ENCODE results near the gene ZMYM3. TPM values are rescaled to one million over a fixed set of nuclear protein-coding genes. Genes with fewer than 3 reads are reported as not detected.

The ZMYM3 gene
- total and polyA plus RNA-seq, 2 of the 4 experiments (the other 2 are of a cell fraction), result 10.0 to 28.1 TPM

DNA sequence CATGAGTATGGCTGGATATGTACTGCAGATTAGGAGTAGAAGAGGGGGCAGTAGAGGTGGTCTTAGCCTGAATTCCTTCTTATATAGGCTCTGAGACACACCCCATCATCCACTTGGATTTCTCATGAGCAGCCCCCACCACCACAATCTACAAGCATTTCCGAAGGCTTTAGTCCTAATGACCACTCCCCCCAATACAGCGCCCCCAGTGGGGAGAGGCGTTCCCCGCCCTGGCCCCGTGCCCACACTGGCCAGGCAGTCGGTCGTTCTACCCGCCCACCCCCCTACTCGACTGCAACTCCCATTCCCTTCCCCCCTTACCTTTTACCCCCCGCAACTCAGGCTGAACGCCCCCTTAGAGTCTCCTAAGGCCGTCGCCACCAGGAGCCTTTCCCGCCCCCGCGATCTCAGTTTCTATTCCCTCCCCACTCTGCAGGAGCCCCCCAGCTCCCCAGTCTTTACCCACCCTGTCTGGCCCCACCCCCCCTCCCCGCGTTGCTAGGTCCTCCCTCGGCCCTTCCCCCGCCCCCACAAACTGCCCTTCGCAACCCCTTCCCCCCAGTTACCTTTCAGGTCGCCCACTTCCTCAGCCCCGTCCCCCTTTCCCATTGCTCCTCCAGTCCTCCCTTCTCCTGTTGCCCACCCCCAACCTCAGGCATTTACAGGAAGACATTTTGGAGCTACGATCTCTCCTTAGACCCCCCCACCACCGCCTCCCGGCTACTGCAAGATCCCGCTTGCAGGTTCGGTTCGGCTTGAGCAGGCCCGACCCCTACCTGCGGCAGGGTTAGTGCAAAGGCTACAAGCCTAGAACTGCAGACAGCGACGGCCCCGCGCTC, 468 bp downstream of the ZMYM3 start:
- H2BK5ac ChIP-seq (ENCODE audit: low read depth, low read length, poor library complexity, severe bottlenecking), result peak overlapping the region; percentile 93
- peak overlapping the region; percentile 95 for H3K14ac ChIP-seq (replicated peaks; ENCODE audit: low read depth, low read length)
- peak overlapping the region; percentile 80 for H3K56ac ChIP-seq (ENCODE audit: extremely low read depth, insufficient read depth, low read length)
- peak overlapping the region; percentile 100 for H3K4me3 ChIP-seq (ENCODE audit: insufficient read depth, low read depth, low read length)
- H2AK5ac ChIP-seq (ENCODE audit: low read depth, low read length), result peak overlapping the region; percentile 62
- peak overlapping the region; percentile 98 for H3K27ac ChIP-seq (ENCODE audit: insufficient read depth, low read length)
- 0 out of 2 replicates have a peak, but pooled peaks cover 2% of the 10 kb centered on the region for H3K9me1 ChIP-seq (ENCODE audit: insufficient read depth, low read length)
- CTCF ChIA-PET, result no interaction called here
- H2BK120ac ChIP-seq (ENCODE audit: low read depth, low read length), result peak overlapping the region; percentile 58
- H3K4me2 ChIP-seq (ENCODE audit: low read depth, low read length), result peak overlapping the region; percentile 61
- peak overlapping the region; percentile 97 for H4K5ac ChIP-seq (ENCODE audit: low read depth, low read length)
- dilution Hi-C loops (cut with HindIII; ENCODE audit: low sequenced_read_pairs, unreplicated experiment), result no loop called here
- no peak overlapping the region for H2BK15ac ChIP-seq (ENCODE audit: low read depth, low read length)
- POLR2A ChIA-PET (ENCODE audit: unreplicated experiment), result interaction anchor here (1.0 kb wide), 1 partner anchor 113 kb away, joined by 4 read pairs; the partner anchor contains the start of gene TAF1
- WGBS, 2 experiments (ENCODE audit: extremely low coverage in 2 of 2, insufficient read length in 1 of 2), result 20% methylated on average over 2 of the region's 35 CpGs; no CpG with 5 or more reads in 1 of the 2 experiments
- DNase-seq (peak; percentile 13), ATAC-seq (ENCODE audit: low read depth) (peak; percentile 3; the same call in 1 of the 2 replicates)
- H3K4me1 ChIP-seq (ENCODE audit: control insufficient read depth, insufficient read depth, low read length), result peaks cover 8% of the 10 kb centered on the region
- peaks cover 3 to 27% of the 10 kb centered on the region in 2 experiments for H3K79me1 ChIP-seq (ENCODE audit: low read depth in 1 of 2, low read length in 2 of 2)
- H3K23ac ChIP-seq (ENCODE audit: low read depth, low read length), result peak overlapping the region; percentile 96
- H3K9ac ChIP-seq (ENCODE audit: low read depth, low read length), result peak overlapping the region; percentile 98
- no peaks in the 10 kb centered on the region for H3K9me3 ChIP-seq (ENCODE audit: control insufficient read depth, insufficient read depth, low read length)
- H2AK9ac ChIP-seq (replicated peaks; ENCODE audit: low read depth, low read length, poor library complexity), result peak overlapping the region; percentile 98
- H4K8ac ChIP-seq (ENCODE audit: low read depth in 2 of 2, low read length in 2 of 2), result peak overlapping the region; percentile 86 to 93
- H3K4ac ChIP-seq (ENCODE audit: low read depth, low read length), result peak overlapping the region; percentile 89
- H2BK20ac ChIP-seq (ENCODE audit: low read depth, low read length), result no peak overlapping the region
- H3K18ac ChIP-seq (ENCODE audit: low read depth, low read length), result peak overlapping the region; percentile 94
- in situ Hi-C loops (cut with MboI; ENCODE audit: low sequenced_read_pairs), result no loop called here
- TF ChIP-seq MAFK (IDR thresholded peaks at IDR 0.05; ENCODE audit: low read depth, low read length), result no peak
- TF ChIP-seq, protein P1, sequence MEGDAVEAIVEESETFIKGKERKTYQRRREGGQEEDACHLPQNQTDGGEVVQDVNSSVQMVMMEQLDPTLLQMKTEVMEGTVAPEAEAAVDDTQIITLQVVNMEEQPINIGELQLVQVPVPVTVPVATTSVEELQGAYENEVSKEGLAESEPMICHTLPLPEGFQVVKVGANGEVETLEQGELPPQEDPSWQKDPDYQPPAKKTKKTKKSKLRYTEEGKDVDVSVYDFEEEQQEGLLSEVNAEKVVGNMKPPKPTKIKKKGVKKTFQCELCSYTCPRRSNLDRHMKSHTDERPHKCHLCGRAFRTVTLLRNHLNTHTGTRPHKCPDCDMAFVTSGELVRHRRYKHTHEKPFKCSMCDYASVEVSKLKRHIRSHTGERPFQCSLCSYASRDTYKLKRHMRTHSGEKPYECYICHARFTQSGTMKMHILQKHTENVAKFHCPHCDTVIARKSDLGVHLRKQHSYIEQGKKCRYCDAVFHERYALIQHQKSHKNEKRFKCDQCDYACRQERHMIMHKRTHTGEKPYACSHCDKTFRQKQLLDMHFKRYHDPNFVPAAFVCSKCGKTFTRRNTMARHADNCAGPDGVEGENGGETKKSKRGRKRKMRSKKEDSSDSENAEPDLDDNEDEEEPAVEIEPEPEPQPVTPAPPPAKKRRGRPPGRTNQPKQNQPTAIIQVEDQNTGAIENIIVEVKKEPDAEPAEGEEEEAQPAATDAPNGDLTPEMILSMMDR (conservative IDR thresholded peaks at IDR 0.05; ENCODE audit: low read depth, low read length), result peak; percentile 47
- TF ChIP-seq, protein P2, sequence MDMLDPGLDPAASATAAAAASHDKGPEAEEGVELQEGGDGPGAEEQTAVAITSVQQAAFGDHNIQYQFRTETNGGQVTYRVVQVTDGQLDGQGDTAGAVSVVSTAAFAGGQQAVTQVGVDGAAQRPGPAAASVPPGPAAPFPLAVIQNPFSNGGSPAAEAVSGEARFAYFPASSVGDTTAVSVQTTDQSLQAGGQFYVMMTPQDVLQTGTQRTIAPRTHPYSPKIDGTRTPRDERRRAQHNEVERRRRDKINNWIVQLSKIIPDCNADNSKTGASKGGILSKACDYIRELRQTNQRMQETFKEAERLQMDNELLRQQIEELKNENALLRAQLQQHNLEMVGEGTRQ (IDR thresholded peaks at IDR 0.05; ENCODE audit: low read depth, low read length), result no peak
- peak overlapping the region; percentile 91 for H4K91ac ChIP-seq (ENCODE audit: insufficient read depth, low read depth, low read length)
- no TSS peak for BruUV-seq (replicated peaks)
- H3K36me3 ChIP-seq (ENCODE audit: control insufficient read depth, insufficient read depth, low read length), result peaks cover 15% of the 10 kb centered on the region; the same call in 1 of the 2 replicates
- no peaks in the 10 kb centered on the region for H4K20me1 ChIP-seq (ENCODE audit: insufficient read depth, low read length)
- no peaks in the 10 kb centered on the region for H3K27me3 ChIP-seq (ENCODE audit: control insufficient read depth, insufficient read depth, low read length)
- intact Hi-C loops (cut with micrococcal nuclease), result loop anchor here (2.0 to 5.0 kb wide), 3 partner anchors 31 to 114 kb away; partner anchors contain the start of gene TAF1
- peak overlapping the region; percentile 91 for H2AFZ ChIP-seq (replicated peaks; ENCODE audit: low read length, poor library complexity)

All from IMR-90 (cell line).